Measurements from ENCODE around the gene RUNX3.

RUNX3 gene

GRCh38 chr1:24970926-24971875, 41.1 kb upstream of the RUNX3 start:
- DNase-seq (ENCODE audit: low spot score), result no peak
- no peak for TF ChIP-seq CTCF (IDR thresholded peaks at IDR 0.05; ENCODE audit: extremely low read depth, missing control alignments)

- no peak for TF ChIP-seq CTCF (IDR thresholded peaks at IDR 0.05; ENCODE audit: extremely low read depth, missing control alignments)
- no peak for DNase-seq (ENCODE audit: low spot score)
Observed at GRCh38 chr1:24970399-24970753, 40.3 kb upstream of the RUNX3 start.

- TF ChIP-seq CTCF (IDR thresholded peaks at IDR 0.05; ENCODE audit: extremely low read depth, missing control alignments), result no peak
- no peak for DNase-seq (ENCODE audit: low spot score)
Observed at GRCh38 chr1:24969596-24970398, 39.7 kb upstream of the RUNX3 start.

DNA sequence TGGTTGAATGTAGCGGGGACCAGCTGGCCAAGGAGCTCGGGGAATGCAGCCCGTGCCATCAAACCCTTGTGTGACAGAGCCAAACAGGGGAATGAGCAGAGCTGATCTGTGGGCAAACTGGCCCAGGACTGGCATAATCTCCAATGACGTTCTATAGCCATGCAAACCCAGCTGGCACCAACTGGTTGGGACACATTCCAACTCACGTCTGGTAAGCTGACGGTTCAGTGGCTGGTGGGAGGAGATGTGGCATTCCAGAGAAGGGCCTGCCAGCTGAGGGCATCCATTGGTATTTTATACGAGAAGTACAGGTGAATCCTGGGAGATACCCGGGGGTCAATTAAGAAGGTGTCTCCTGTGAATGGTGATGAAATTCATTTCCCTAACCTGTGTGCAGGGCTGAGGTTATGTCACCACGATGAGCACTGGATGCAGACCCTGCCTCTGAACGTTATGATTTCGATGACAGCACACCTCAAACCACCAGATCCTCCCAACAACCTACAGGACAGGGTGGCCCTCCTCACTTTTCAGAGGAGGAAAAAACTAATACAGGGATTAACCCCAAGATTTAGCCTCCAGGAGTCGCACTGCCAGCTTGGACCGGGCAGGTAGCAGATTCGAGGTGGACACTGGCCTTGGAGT, 39.0 kb upstream of the RUNX3 start:
- TF ChIP-seq CTCF (IDR thresholded peaks at IDR 0.05; ENCODE audit: extremely low read depth, missing control alignments), result no peak
- DNase-seq (ENCODE audit: low spot score), result no peak

- TF ChIP-seq CTCF (IDR thresholded peaks at IDR 0.05; ENCODE audit: extremely low read depth, missing control alignments), result no peak
Observed at GRCh38 chr1:24967962-24968361, 37.9 kb upstream of the RUNX3 start.

GRCh38 chr1:24967555-24967954, 37.5 kb upstream of the RUNX3 start:
- no peak for DNase-seq (ENCODE audit: low spot score)
- no peak for TF ChIP-seq CTCF (IDR thresholded peaks at IDR 0.05; ENCODE audit: extremely low read depth, missing control alignments)

More at GRCh38 chr1:24967962-24968361, 37.9 kb upstream of the RUNX3 start:
- no peak for DNase-seq (ENCODE audit: low spot score)
